ENCODE data around the gene TUBD1.

DNA sequence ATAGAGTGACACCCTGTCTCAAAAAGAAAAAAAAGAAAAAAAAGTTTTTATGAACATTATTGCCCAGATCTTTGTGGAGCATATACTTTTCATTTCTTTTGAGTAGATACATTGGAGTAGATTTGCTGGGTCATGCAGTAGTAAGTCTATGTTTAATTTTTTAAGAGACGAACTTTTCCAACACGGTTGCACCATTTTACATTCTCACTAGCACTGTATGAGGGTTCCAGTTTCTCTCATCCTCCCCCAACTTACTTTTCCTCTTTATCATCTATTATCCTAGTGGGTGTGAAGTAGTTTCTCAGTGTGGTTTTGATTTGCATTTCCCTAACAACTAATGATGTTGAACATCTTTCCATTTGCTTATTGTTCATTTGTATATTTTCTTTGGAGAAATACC lies 10.7 kb upstream of the TUBD1 start:
- TF ChIP-seq, protein P1, sequence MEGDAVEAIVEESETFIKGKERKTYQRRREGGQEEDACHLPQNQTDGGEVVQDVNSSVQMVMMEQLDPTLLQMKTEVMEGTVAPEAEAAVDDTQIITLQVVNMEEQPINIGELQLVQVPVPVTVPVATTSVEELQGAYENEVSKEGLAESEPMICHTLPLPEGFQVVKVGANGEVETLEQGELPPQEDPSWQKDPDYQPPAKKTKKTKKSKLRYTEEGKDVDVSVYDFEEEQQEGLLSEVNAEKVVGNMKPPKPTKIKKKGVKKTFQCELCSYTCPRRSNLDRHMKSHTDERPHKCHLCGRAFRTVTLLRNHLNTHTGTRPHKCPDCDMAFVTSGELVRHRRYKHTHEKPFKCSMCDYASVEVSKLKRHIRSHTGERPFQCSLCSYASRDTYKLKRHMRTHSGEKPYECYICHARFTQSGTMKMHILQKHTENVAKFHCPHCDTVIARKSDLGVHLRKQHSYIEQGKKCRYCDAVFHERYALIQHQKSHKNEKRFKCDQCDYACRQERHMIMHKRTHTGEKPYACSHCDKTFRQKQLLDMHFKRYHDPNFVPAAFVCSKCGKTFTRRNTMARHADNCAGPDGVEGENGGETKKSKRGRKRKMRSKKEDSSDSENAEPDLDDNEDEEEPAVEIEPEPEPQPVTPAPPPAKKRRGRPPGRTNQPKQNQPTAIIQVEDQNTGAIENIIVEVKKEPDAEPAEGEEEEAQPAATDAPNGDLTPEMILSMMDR (IDR thresholded peaks at IDR 0.05): no peak
- TF ChIP-seq POLR2AphosphoS5 (IDR thresholded peaks at IDR 0.05) (no peak), POLR2A (IDR thresholded peaks at IDR 0.05) (no peak)

All from gastroesophageal sphincter (tissue), 3 donors.